ENCODE data around the gene SCAPER.
"Not testable (repeated sequence)": the region's sequence is repeated elsewhere in the genome, so short reads cannot be mapped to it uniquely, and the experiment has no call there.

Gene SCAPER

GRCh38 chr15:76309601-76310330 lies 595.4 kb downstream of the SCAPER start:
- no peak for DNase-seq

- no peak for DNase-seq
Observed at GRCh38 chr15:76303909-76304308, 601.2 kb downstream of the SCAPER start.

- no peak for DNase-seq
Observed at GRCh38 chr15:76299786-76300185, 605.4 kb downstream of the SCAPER start.

- DNase-seq = no peak
Observed at GRCh38 chr15:76298986-76299385, 606.2 kb downstream of the SCAPER start.

GRCh38 chr15:76297951-76298350 lies 607.2 kb downstream of the SCAPER start:
- not testable (repeated sequence) for DNase-seq

Measured in activated CD4-positive, alpha-beta T cell treated with anti-CD3 and anti-CD28 coated beads for 48 hours (primary cell).